GM23338 (cell line): ENCODE measurements around the gene DNAH17. TPM values are rescaled to one million over a fixed set of nuclear protein-coding genes. Genes with fewer than 3 reads are reported as not detected.

ENCODE experiments used
- ATAC-seq: fragments of 200-7000 bp; cut with Tn5 transposase; 3 replicates; pipeline ENCODE4 v1.9.1; 2020
- DNase-seq: peaks from one replicate; pipeline ENCODE4 v3.0.0-alpha.2; 2015; ENCODE audit warnings: low spot score
- H2AFZ ChIP-seq: fragments of 200-600 bp; sonication (generic); 2 replicates; pipeline ENCODE4 v1.8.0; 2016; ENCODE audit warnings: antibody characterized with exemption, mild to moderate bottlenecking, moderate library complexity
- H3F3A ChIP-seq: fragments of 200-600 bp; sonication (generic); replicated peaks from 2 replicates; pipeline ENCODE4 v1.8.0; 2017; ENCODE audit warnings: antibody characterized with exemption, mixed run types, low read depth
- H3K27ac ChIP-seq: fragments of 200-600 bp; sonication (generic); 2 replicates; pipeline ENCODE4 v1.6.1; 2016; ENCODE audit warnings: low read depth
- H3K27me3 ChIP-seq: fragments of 200-600 bp; sonication (generic); 2 replicates; pipeline ENCODE4 v1.8.0; 2016; ENCODE audit warnings: mild to moderate bottlenecking, mixed run types, moderate library complexity; ENCODE audit not compliant: insufficient read depth
- H3K36me3 ChIP-seq: fragments of 200-600 bp; sonication (generic); 2 replicates; pipeline ENCODE4 v1.8.0; 2016; ENCODE audit warnings: mild to moderate bottlenecking; ENCODE audit not compliant: insufficient read depth
- H3K4me1 ChIP-seq: fragments of 200-600 bp; sonication (generic); 2 replicates; pipeline ENCODE4 v1.8.0; 2016; ENCODE audit warnings: mild to moderate bottlenecking, moderate library complexity; ENCODE audit not compliant: insufficient read depth
- H3K4me2 ChIP-seq: fragments of 200-600 bp; sonication (generic); 2 replicates; pipeline ENCODE4 v1.7.1; 2017; ENCODE audit warnings: mixed run types
- H3K4me3 ChIP-seq: fragments of 200-600 bp; sonication (generic); 2 replicates; pipeline ENCODE4 v1.6.1; 2016; ENCODE audit warnings: mixed run types
- H3K79me2 ChIP-seq: fragments of 200-600 bp; sonication (generic); replicated peaks from 2 replicates; pipeline ENCODE4 v1.8.0; 2017; ENCODE audit warnings: mild to moderate bottlenecking; ENCODE audit not compliant: insufficient read depth
- H3K9me2 ChIP-seq: fragments of 200-600 bp; sonication (generic); 2 replicates; pipeline ENCODE4 v1.8.0; 2017; ENCODE audit not compliant: insufficient read depth
- H4K20me1 ChIP-seq: fragments of 200-600 bp; sonication (generic); replicated peaks from 2 replicates; pipeline ENCODE4 v1.8.0; 2017; ENCODE audit warnings: mild to moderate bottlenecking; ENCODE audit not compliant: insufficient read depth
- H3K27ac Mint-ChIP-seq: 2 replicates; pipeline ENCODE4 v1.8.0; 2020; ENCODE audit warnings: inconsistent platforms, mild to moderate bottlenecking, moderate library complexity, mixed read lengths
- H3K27me3 Mint-ChIP-seq: 3 replicates; pipeline ENCODE4 v1.8.0; 2022; ENCODE audit warnings: low read depth, mild to moderate bottlenecking, moderate library complexity, mixed read lengths, inconsistent platforms; ENCODE audit not compliant: insufficient read depth, poor library complexity
- H3K36me3 Mint-ChIP-seq: 3 replicates; pipeline ENCODE4 v1.8.0; 2021; ENCODE audit warnings: low read depth, mild to moderate bottlenecking, inconsistent platforms, moderate library complexity, mixed read lengths
- H3K4me1 Mint-ChIP-seq: 3 replicates; pipeline ENCODE4 v1.8.0; 2020; ENCODE audit warnings: mild to moderate bottlenecking, inconsistent platforms, mixed read lengths
- H3K4me3 Mint-ChIP-seq: 3 replicates; pipeline ENCODE4 v1.8.0; 2021; ENCODE audit warnings: moderate library complexity, mild to moderate bottlenecking, inconsistent platforms, mixed read lengths
- H3K9me3 Mint-ChIP-seq: 3 replicates; pipeline ENCODE4 v1.8.0; 2020; ENCODE audit warnings: moderate library complexity, mild to moderate bottlenecking, inconsistent platforms, mixed read lengths
- CREB1 ChIP-seq: fragments of 250-450 bp; sonication (Bioruptor Pico); IDR thresholded peaks from 2 replicates; pipeline ENCODE4 v1.5.0; 2020; ENCODE audit warnings: low read depth, mild to moderate bottlenecking, moderate library complexity
- CTCF ChIP-seq, 2 experiments: fragments of 200-600 bp in 1 of 2; sonication (generic) in 1 of 2; conservative IDR thresholded peaks; 2 replicates each; pipeline versions ENCODE4 v1.5.1 to v1.6.1; 2016 to 2017; ENCODE audit warnings: antibody characterized with exemption in 2 of 2, low read depth in 2 of 2, mild to moderate bottlenecking in 2 of 2, moderate library complexity in 1 of 2
- ETS1 ChIP-seq: IDR thresholded peaks from 2 replicates; pipeline ENCODE4 v1.6.1; 2016; ENCODE audit warnings: antibody characterized with exemption
- EZH2 ChIP-seq: fragments of 200-600 bp; sonication (generic); IDR thresholded peaks from one replicate; pipeline ENCODE4 v1.8.0; 2017; ENCODE audit warnings: antibody characterized with exemption, mild to moderate bottlenecking, low read depth; ENCODE audit not compliant: unreplicated experiment
- EZH2phosphoT487 ChIP-seq: fragments of 200-600 bp; sonication (generic); IDR thresholded peaks from one replicate; pipeline ENCODE4 v1.8.1; 2018; ENCODE audit warnings: antibody characterized with exemption; ENCODE audit not compliant: unreplicated experiment
- JUNB ChIP-seq: IDR thresholded peaks from one replicate; pipeline ENCODE4 v1.6.1; 2016; ENCODE audit warnings: antibody characterized with exemption; ENCODE audit not compliant: unreplicated experiment
- NANOG ChIP-seq: IDR thresholded peaks from 2 replicates; pipeline ENCODE4 v1.6.1; 2016; ENCODE audit warnings: antibody characterized with exemption, borderline replicate concordance
- POLR2AphosphoS5 ChIP-seq: IDR thresholded peaks from 2 replicates; pipeline ENCODE4 v1.6.1; 2016; ENCODE audit warnings: antibody characterized with exemption, low read depth
- STAT1 ChIP-seq: IDR thresholded peaks from one replicate; pipeline ENCODE4 v1.6.1; 2016; ENCODE audit warnings: antibody characterized with exemption; ENCODE audit not compliant: unreplicated experiment
- ZNF114 ChIP-seq: fragments of 250-450 bp; sonication (Bioruptor Pico); IDR thresholded peaks from 2 replicates; pipeline ENCODE4 v1.5.0; 2020; ENCODE audit warnings: mild to moderate bottlenecking, moderate library complexity
- ZNF331 ChIP-seq: fragments of 250-450 bp; sonication (Bioruptor Pico); IDR thresholded peaks from 2 replicates; pipeline ENCODE4 v1.5.0; 2020; ENCODE audit warnings: low read depth, mild to moderate bottlenecking, moderate library complexity
- ZNF462 ChIP-seq: fragments of 250-450 bp; sonication (Bioruptor Pico); IDR thresholded peaks from 2 replicates; pipeline ENCODE4 v1.5.0; 2020; ENCODE audit warnings: mild to moderate bottlenecking, moderate library complexity
- polyA plus RNA-seq: library from polyadenylated mRNA; unstranded; fragments of >200 nt; fragmentation: Nextera tagmentation; extraction: Ambion mirVana; gene quantifications from 2 replicates; pipeline ENCODE4 v1.2.1, GENCODE V29; 2016
- total RNA-seq: library from RNA; depleted of rRNA; stranded (reverse); fragments of >200 nt; shearing (Covaris generic); gene quantifications from 2 replicates; pipeline ENCODE4 v1.2.3, GENCODE V29; 2014

Gene DNAH17
- total and polyA plus RNA-seq, 2 experiments from 2014 or later = 0.59 to 2.0 TPM

GRCh38 chr17:78478757-78479297 is 98.4 kb downstream of the DNAH17 start (continued):
- TF ChIP-seq ZNF462 (CRISPR knock-in tag) (no peak), ZNF114 (CRISPR knock-in tag) (no peak), EZH2phosphoT487 (no peak), ZNF331 (no peak)

GRCh38 chr17:78477913-78478756 is 99.1 kb downstream of the DNAH17 start:
- ATAC-seq = no peak
- Histone ChIP-seq H3K4me3 (no peak overlapping the region), H3K79me2 (no peaks in the 10 kb centered on the region), H3K27me3 (no peaks in the 10 kb centered on the region), H2AFZ (no peak overlapping the region), H3K9me2 (peaks cover 7% of the 10 kb centered on the region; the same call in 1 of the 2 replicates), H4K20me1 (no peaks in the 10 kb centered on the region), H3K4me2 (no peak overlapping the region), H3K4me1 (no peaks in the 10 kb centered on the region), H3K36me3 (no peaks in the 10 kb centered on the region), H3F3A (0 out of 2 replicates have a peak, but pooled peaks cover 3% of the 10 kb centered on the region), H3K27ac (no peak overlapping the region)
- no peak overlapping the region for H3K27ac Mint-ChIP-seq
- no peak for DNase-seq
- no peaks in the 10 kb centered on the region for H3K36me3 Mint-ChIP-seq
- H3K4me3 Mint-ChIP-seq = no peak overlapping the region
- H3K4me1 Mint-ChIP-seq = no peaks in the 10 kb centered on the region; the same call in 2 of the 3 replicates
- peaks cover 6% of the 10 kb centered on the region for H3K27me3 Mint-ChIP-seq
- no peaks in the 10 kb centered on the region for H3K9me3 Mint-ChIP-seq
- TF ChIP-seq NANOG (no peak), CREB1 (CRISPR knock-in tag) (no peak), ETS1 (no peak), EZH2phosphoT487 (no peak), JUNB (no peak), CTCF (conservative IDR thresholded peaks at IDR 0.05; ENCODE audit: low read depth in 2 of 2) (no peak), EZH2 (no peak), POLR2AphosphoS5 (no peak), STAT1 (no peak)
